ENCODE measurements around the gene BOLA1. TPM values are rescaled to one million over a fixed set of nuclear protein-coding genes. Genes with fewer than 3 reads are reported as not detected.
A peak's percentile ranks its signal among the peaks of the same experiment; 100 is the strongest.
"Not testable (repeated sequence)": the region's sequence is repeated elsewhere in the genome, so short reads cannot be mapped to it uniquely, and the experiment has no call there.

Gene BOLA1
- 26.2 TPM for total RNA-seq (ENCODE audit: insufficient read depth, low replicate concordance)

GRCh38 chr1:149899460-149900284 is at the start of gene BOLA1:
TSS of gene BOLA1 (plus strand) at chr1:149899568. CDS start at chr1:149900060, 492 bp downstream.
- DNase-seq (ENCODE audit: low spot score), result peak; percentile 97

- DNase-seq (ENCODE audit: low spot score), result peak; percentile 9
Measured at GRCh38 chr1:149849947-149850360, 49.4 kb upstream of the BOLA1 start.

- not testable (repeated sequence) for DNase-seq (ENCODE audit: low spot score)
Measured at GRCh38 chr1:149850732-149851345, 48.5 kb upstream of the BOLA1 start.

GRCh38 chr1:149851585-149852213 is 47.7 kb upstream of the BOLA1 start:
- not testable (repeated sequence) for DNase-seq (ENCODE audit: low spot score)

- DNase-seq (ENCODE audit: low spot score), result not testable (repeated sequence)
Measured at GRCh38 chr1:149852263-149852662, 47.1 kb upstream of the BOLA1 start.

GRCh38 chr1:149860271-149860670 is 39.1 kb upstream of the BOLA1 start:
- not testable (repeated sequence) for DNase-seq (ENCODE audit: low spot score)

GRCh38 chr1:149860684-149861496 is 38.5 kb upstream of the BOLA1 start:
- DNase-seq (ENCODE audit: low spot score), result not testable (repeated sequence)

GRCh38 chr1:149861497-149862054 is 37.8 kb upstream of the BOLA1 start:
- DNase-seq (ENCODE audit: low spot score), result not testable (repeated sequence)

- DNase-seq (ENCODE audit: low spot score), result not testable (repeated sequence)
Measured at GRCh38 chr1:149866887-149867286, 32.5 kb upstream of the BOLA1 start.

- DNase-seq (ENCODE audit: low spot score), result not testable (repeated sequence)
Measured at GRCh38 chr1:149873060-149873459, 26.3 kb upstream of the BOLA1 start.

GRCh38 chr1:149877211-149877946 is 22.0 kb upstream of the BOLA1 start:
- DNase-seq (ENCODE audit: low spot score), result no peak

GRCh38 chr1:149879556-149879955 is 19.8 kb upstream of the BOLA1 start:
- DNase-seq (ENCODE audit: low spot score), result no peak

GRCh38 chr1:149881876-149882275 is 17.5 kb upstream of the BOLA1 start:
- DNase-seq (ENCODE audit: low spot score), result no peak

- DNase-seq (ENCODE audit: low spot score), result no peak
Measured at GRCh38 chr1:149883598-149884247, 15.6 kb upstream of the BOLA1 start.

GRCh38 chr1:149884433-149885338 is 14.7 kb upstream of the BOLA1 start:
- peak; percentile 60 for DNase-seq (ENCODE audit: low spot score)

GRCh38 chr1:149885339-149886120 is 13.8 kb upstream of the BOLA1 start:
- DNase-seq (ENCODE audit: low spot score), result peak; percentile 89

GRCh38 chr1:149886121-149886395 is 13.3 kb upstream of the BOLA1 start:
- DNase-seq (ENCODE audit: low spot score), result not testable (repeated sequence)

Measured in umbilical cord (tissue), 2 donors.